NCI-H146 (cell line): ENCODE results near the gene FUCA2.
A peak's percentile ranks its signal among the peaks of the same experiment; 100 is the strongest.
"Not testable (repeated sequence)": the region's sequence is repeated elsewhere in the genome, so short reads cannot be mapped to it uniquely, and the experiment has no call there.

Experiments used
- DNase-seq: peaks from one replicate; lab custom pipeline; 2025; lab: John Stamatoyannopoulos, UW

Gene FUCA2

GRCh38 chr6:143498428-143498827 lies 13.1 kb downstream of the FUCA2 start:
- no peak for DNase-seq

- DNase-seq = no peak
Measured at GRCh38 chr6:143496974-143497373, 14.5 kb downstream of the FUCA2 start.

- no peak for DNase-seq
Measured at GRCh38 chr6:143490775-143491174, 20.7 kb downstream of the FUCA2 start.

- DNase-seq = no peak
Measured at GRCh38 chr6:143490244-143490643, 21.3 kb downstream of the FUCA2 start.

- no peak for DNase-seq
Measured at GRCh38 chr6:143486752-143487151, 24.8 kb downstream of the FUCA2 start.

- no peak for DNase-seq
Measured at GRCh38 chr6:143485967-143486366, 25.6 kb downstream of the FUCA2 start.

- DNase-seq = no peak
Measured at GRCh38 chr6:143482593-143482992, 28.9 kb downstream of the FUCA2 start.

- DNase-seq = no peak
Measured at GRCh38 chr6:143478479-143479062, 32.9 kb downstream of the FUCA2 start.

GRCh38 chr6:143476545-143476944 lies 35.0 kb downstream of the FUCA2 start:
- DNase-seq = no peak

GRCh38 chr6:143471822-143472221 lies 39.7 kb downstream of the FUCA2 start:
- DNase-seq = no peak

- DNase-seq = not testable (repeated sequence)
Measured at GRCh38 chr6:143468823-143469222, 42.7 kb downstream of the FUCA2 start.

- DNase-seq = no peak
Measured at GRCh38 chr6:143468026-143468425, 43.5 kb downstream of the FUCA2 start.

GRCh38 chr6:143465546-143465945 lies 46.0 kb downstream of the FUCA2 start:
- no peak for DNase-seq

- no peak for DNase-seq
Measured at GRCh38 chr6:143457563-143458359, 53.8 kb downstream of the FUCA2 start.

- DNase-seq = no peak
Measured at GRCh38 chr6:143451531-143451930, 60.0 kb downstream of the FUCA2 start.

GRCh38 chr6:143450453-143451371 lies 60.8 kb downstream of the FUCA2 start, which contains the start of the genes ADAT2 and PEX3:
Gene ADAT2, minus strand, starts transcription at chr6:143450695. Its CDS starts 37 bp downstream, at chr6:143450658.
Gene PEX3, plus strand, starts transcription at chr6:143450805. Its CDS starts 238 bp downstream, at chr6:143451043.
- peak; percentile 97 for DNase-seq

- DNase-seq = peak; percentile 47
Measured at GRCh38 chr6:143449714-143450452, 61.6 kb downstream of the FUCA2 start.

GRCh38 chr6:143449082-143449713 lies 62.3 kb downstream of the FUCA2 start:
- no peak for DNase-seq

GRCh38 chr6:143447865-143448264 lies 63.7 kb downstream of the FUCA2 start:
- not testable (repeated sequence) for DNase-seq
